Keratinocyte (primary cell): Measurements from ENCODE around the gene CCDC15. TPM values are rescaled to one million over a fixed set of nuclear protein-coding genes. Genes with fewer than 3 reads are reported as not detected.

Experiments
- DNase-seq: peaks from one replicate; pipeline ENCODE4 v3.0.0-alpha.2; 2011; ENCODE audit warnings: low read depth, missing footprints, low spot score
- FAIRE-seq: peaks from 2 replicates; lab custom pipeline; 2011; peaks lifted over from hg19 to GRCh38; lab: Jason Lieb, UNC
- H2AFZ ChIP-seq: 2 replicates; pipeline ENCODE4 v1.6.0; 2012; ENCODE audit warnings: low read length, control low read depth, inconsistent platforms; ENCODE audit not compliant: control insufficient read depth
- H3K27ac ChIP-seq: 2 replicates; pipeline ENCODE4 v1.5.1; 2011; ENCODE audit warnings: low read length; ENCODE audit not compliant: control insufficient read depth, insufficient read depth
- H3K27me3 ChIP-seq: 3 replicates; pipeline ENCODE4 v1.6.0; 2011; ENCODE audit warnings: low read length; ENCODE audit not compliant: control insufficient read depth, insufficient read depth; ENCODE audit errors: extremely low read depth
- H3K36me3 ChIP-seq, 2 experiments: 2 replicates in 1 of 2; 3 replicates in 1 of 2; pipeline ENCODE4 v1.5.1; 2011; ENCODE audit warnings: low read length in 2 of 2, mild to moderate bottlenecking in 1 of 2; ENCODE audit not compliant: control insufficient read depth in 2 of 2, insufficient read depth in 2 of 2; ENCODE audit errors: extremely low read depth in 1 of 2
- H3K4me1 ChIP-seq: 3 replicates; pipeline ENCODE4 v1.5.1; 2011; ENCODE audit warnings: low read length; ENCODE audit not compliant: control insufficient read depth, insufficient read depth; ENCODE audit errors: extremely low read depth
- H3K4me2 ChIP-seq: 3 replicates; pipeline ENCODE4 v1.6.0; 2011; ENCODE audit warnings: low read depth, low read length; ENCODE audit not compliant: control insufficient read depth, insufficient read depth; ENCODE audit errors: extremely low read depth
- H3K4me3 ChIP-seq, 3 experiments: fragments of 200-600 bp in 1 of 3; sonication (generic) in 1 of 3; 2 replicates in 2 of 3; 3 replicates in 1 of 3; pipeline ENCODE4 v1.5.1; 2011 to 2016; ENCODE audit warnings: low read length in 3 of 3, mild to moderate bottlenecking in 3 of 3, control low read depth in 2 of 3, inconsistent platforms in 1 of 3, low read depth in 1 of 3, mixed read lengths in 1 of 3, mixed run types in 1 of 3, moderate library complexity in 1 of 3; ENCODE audit not compliant: control insufficient read depth in 2 of 3, insufficient read depth in 2 of 3; ENCODE audit errors: extremely low read depth in 1 of 3
- H3K79me2 ChIP-seq: 2 replicates; pipeline ENCODE4 v1.6.0; 2012; ENCODE audit warnings: low read length; ENCODE audit not compliant: control insufficient read depth, insufficient read depth
- H3K9ac ChIP-seq: 3 replicates; pipeline ENCODE4 v1.6.0; 2011; ENCODE audit warnings: low read length; ENCODE audit not compliant: control insufficient read depth, insufficient read depth; ENCODE audit errors: extremely low read depth
- H3K9me1 ChIP-seq: 3 replicates; pipeline ENCODE4 v1.6.0; 2011; ENCODE audit warnings: low read length; ENCODE audit not compliant: control insufficient read depth, insufficient read depth; ENCODE audit errors: extremely low read depth
- H3K9me3 ChIP-seq: 2 replicates; pipeline ENCODE4 v1.5.1; 2012; ENCODE audit warnings: low read depth, low read length; ENCODE audit not compliant: control insufficient read depth
- H4K20me1 ChIP-seq: 3 replicates; pipeline ENCODE4 v1.6.0; 2011; ENCODE audit warnings: low read length; ENCODE audit not compliant: control insufficient read depth, insufficient read depth; ENCODE audit errors: extremely low read depth
- CTCF ChIP-seq, 3 experiments: IDR thresholded peaks in 1 of 3; conservative IDR thresholded peaks in 1 of 3; optimal IDR thresholded peaks in 1 of 3; 2 replicates in 2 of 3; 3 replicates in 1 of 3; pipeline versions ENCODE3 to v1.5.1; 2011; ENCODE audit warnings: low read length in 3 of 3, mild to moderate bottlenecking in 3 of 3, moderate library complexity in 2 of 3, control low read depth in 1 of 3, inconsistent platforms in 1 of 3; ENCODE audit not compliant: insufficient read depth in 2 of 3; ENCODE audit errors: extremely low read depth in 1 of 3
- EZH2 ChIP-seq: IDR thresholded peaks from one replicate; pipeline ENCODE4 v1.6.1; 2012; ENCODE audit warnings: inconsistent platforms, mild to moderate bottlenecking, low read length, moderate library complexity
- dilution Hi-C: fragments of 300-500 bp; cut with MboI; formaldehyde crosslinking; loops from one replicate; pipeline ENCODE4 v1.7.0; 2020; ENCODE audit warnings: low sequenced_read_pairs; ENCODE audit not compliant: extremely low pct_ligation_motif_present
- polyA plus RNA-seq, 5 experiments: library from polyadenylated mRNA; depleted of rRNA in 3 of 5; stranded (reverse) in 3 of 5; stranded (forward) in 1 of 5; unstranded in 1 of 5; fragments of >200 nt; gene quantifications; 1 replicate in 1 of 5; 2 replicates in 3 of 5; 3 replicates in 1 of 5; pipeline versions ENCODE4 v1.2.1 to v1.2.3, GENCODE V29; 2011 to 2012; ENCODE audit warnings: missing spikeins in 2 of 5, low read depth in 1 of 5, low replicate concordance in 1 of 5

The CCDC15 gene
- polyA plus RNA-seq, 1 donor (not counting 4 experiments of a cell fraction or from before 2014, with no cell fraction given): 2.0 TPM

- Histone ChIP-seq H3K79me2 (no peaks in the 10 kb centered on the region), H3K27ac (no peak overlapping the region), H3K4me1 (no peaks in the 10 kb centered on the region), H3K9me3 (no peaks in the 10 kb centered on the region), H3K9me1 (no peaks in the 10 kb centered on the region), H3K4me2 (no peak overlapping the region), H3K9ac (no peak overlapping the region), H3K36me3 (no peaks in the 10 kb centered on the region), H2AFZ (no peak overlapping the region), H3K4me3 (no peak overlapping the region), H3K27me3 (peaks cover 16% of the 10 kb centered on the region), H4K20me1 (no peaks in the 10 kb centered on the region)
- dilution Hi-C loops: no loop called here
- DNase-seq: no peak
- no peak for TF ChIP-seq EZH2
- no peak for FAIRE-seq
These were observed 31.2 kb upstream of the CCDC15 start for GRCh38 chr11:124922831-124923230.

- Histone ChIP-seq H3K27me3 (peaks cover 16% of the 10 kb centered on the region), H3K36me3 (no peaks in the 10 kb centered on the region), H3K4me1 (no peaks in the 10 kb centered on the region), H3K79me2 (no peaks in the 10 kb centered on the region), H3K9me1 (no peaks in the 10 kb centered on the region), H3K9ac (no peak overlapping the region), H3K27ac (no peak overlapping the region), H3K4me2 (no peak overlapping the region), H3K4me3 (no peak overlapping the region), H4K20me1 (no peaks in the 10 kb centered on the region), H2AFZ (no peak overlapping the region), H3K9me3 (no peaks in the 10 kb centered on the region)
- DNase-seq (no peak), FAIRE-seq (no peak)
- dilution Hi-C loops: no loop called here
- TF ChIP-seq EZH2 (no peak), CTCF (optimal IDR thresholded peaks at IDR 0.05 in 1 of 3, IDR thresholded peaks at IDR 0.05 in 1 of 3, conservative IDR thresholded peaks at IDR 0.05 in 1 of 3; ENCODE audit: extremely low read depth in 1 of 3, insufficient read depth in 2 of 3, low read length in 3 of 3) (no peak)
These were observed 30.7 kb upstream of the CCDC15 start for GRCh38 chr11:124923296-124923695.
